Superior temporal gyrus (tissue), 1 donor: ENCODE results near the gene QSOX2.
"Not testable (repeated sequence)": the region's sequence is repeated elsewhere in the genome, so short reads cannot be mapped to it uniquely, and the experiment has no call there.

Experiments used
- DNase-seq: peaks from one replicate; pipeline ENCODE4 v3.0.0-alpha.2; 2016; ENCODE audit errors: extremely low spot score

The QSOX2 gene

DNA sequence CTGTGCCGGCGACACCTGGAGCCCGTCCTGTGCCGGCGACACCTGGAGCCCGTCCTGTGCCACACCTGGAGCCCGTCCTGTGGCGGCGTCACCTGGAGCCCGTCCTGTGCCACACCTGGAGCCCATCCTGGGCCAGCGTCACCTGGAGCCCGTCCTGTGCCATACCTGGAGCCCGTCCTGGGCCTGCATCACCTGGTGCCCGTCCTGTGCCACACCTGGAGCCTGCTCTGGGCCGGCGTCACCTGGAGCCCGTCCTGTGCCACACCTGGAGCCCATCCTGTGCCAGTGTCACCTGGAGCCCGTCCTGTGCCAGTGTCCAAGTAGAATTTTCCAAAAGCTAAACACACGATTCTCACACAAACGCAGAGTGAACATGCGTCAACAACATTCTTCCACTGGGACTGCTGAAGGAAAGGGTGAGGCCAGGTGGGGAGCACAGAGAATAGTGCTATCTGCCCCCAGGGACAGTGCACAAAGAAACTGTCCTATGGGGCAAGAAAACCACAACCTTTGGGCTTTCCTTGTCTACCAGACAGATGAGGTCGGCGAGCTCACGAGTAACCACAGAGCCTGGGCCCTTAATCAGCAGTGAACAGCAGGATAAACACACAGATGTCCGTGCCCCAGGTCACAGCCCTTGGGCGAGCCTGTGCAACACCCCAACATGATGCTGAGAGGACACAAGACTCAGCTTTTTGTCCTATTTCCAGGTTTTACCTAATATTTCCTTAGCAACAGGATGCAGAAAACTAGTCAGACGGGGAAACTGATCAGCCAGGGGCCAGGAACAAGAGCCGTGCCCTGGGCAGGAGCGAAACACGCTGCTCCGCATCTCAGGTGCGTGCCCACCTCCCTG, 7.9 kb downstream of the QSOX2 start:
- DNase-seq: no peak

DNA sequence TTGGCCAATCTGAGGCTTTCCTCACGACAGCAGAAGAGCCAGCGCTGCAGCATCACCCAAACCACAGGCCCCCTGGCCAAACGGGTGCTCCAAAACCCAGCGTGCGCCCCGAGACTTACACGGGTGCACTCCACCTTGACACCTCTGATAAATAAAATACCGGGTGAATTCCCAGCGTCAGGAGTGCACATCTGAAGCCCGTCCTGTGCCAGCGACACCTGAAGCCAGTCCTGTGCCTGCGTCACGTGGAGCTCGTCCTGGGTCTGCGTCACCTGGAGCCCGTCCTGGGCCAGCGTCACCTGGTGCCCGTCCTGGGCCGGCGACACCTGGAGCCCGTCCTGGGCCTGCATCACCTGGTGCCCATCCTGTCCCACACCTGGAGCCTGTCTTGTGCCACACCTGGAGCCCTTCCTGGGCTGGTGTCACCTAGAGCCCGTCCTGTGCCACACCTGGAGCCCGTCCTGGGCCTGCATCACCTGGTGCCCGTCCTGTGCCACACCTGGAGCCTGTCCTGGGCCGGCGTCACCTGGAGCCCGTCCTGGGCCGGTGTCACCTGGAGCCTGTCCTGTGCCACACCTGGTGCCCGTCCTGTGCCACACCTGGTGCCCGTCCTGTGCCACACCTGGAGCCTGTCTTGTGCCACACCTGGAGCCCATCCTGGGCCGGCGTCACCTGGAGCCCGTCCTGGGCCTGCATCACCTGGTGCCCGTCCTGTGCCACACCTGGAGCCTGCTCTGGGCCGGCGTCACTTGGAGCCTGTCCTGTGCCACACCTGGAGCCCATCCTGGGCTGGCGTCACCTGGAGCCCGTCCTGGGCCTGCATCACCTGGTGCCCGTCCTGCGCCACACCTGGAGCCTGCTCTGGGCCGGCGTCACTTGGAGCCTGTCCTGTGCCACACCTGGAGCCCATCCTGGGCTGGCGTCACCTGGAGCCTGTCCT, 8.9 kb downstream of the QSOX2 start:
- not testable (repeated sequence) for DNase-seq

DNA sequence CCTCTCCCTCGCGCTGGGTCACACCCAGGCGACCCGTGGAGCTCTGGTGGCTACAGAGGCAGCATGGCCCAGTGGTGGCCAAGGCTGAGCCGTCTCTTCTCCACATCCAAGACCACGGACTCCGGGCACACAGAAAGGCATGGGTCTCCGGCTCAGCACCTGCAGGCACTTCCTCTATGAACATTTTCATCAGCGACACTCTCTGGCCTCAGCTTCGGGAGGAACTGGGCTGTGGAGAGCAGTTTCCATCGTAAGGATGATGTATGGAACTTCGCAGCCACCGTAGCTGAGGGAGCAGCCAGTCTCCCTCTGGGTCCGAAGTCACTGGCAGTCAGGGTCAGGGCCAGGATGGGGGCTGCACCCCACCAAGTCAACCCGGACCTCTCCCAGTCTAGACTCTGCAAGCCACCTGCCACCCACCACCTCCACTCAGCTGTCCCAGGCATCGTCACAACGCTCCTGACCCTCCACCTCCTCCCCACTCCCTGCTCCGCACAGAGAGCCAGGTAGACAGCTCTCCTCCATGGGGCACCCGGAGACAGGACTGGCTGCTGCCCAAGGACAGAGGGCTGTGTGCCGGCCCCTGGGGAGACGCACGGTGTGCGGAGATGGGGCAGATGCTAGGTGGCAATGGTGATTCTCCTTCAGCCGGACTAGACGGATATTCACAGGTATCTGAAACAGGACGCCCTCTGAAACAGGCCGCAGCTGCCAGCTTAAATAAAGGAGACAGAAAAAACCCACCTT, 9.7 kb downstream of the QSOX2 start:
- no peak for DNase-seq

- no peak for DNase-seq
These were observed 10.4 kb downstream of the QSOX2 start for GRCh38 chr9:136235171-136235570.

DNA sequence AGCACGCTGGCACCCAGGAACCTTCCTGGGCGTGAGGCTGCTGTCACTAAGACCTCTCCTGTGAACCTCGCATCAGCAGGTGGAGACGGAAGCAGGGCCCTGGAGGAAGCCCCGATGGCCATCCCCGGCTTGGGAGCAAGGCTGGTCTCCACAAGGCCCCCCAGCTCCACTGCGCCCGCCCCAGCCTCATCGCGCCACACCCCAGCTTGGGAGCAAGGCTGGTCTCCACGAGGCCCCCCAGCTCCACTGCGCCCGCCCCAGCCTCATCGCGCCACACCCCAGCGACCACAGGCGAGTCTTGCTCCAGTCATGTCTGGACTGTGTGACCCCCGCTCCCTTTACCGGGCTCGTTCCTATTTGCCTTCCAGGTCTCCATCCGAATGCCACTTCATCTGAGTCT, 11.0 kb downstream of the QSOX2 start:
- no peak for DNase-seq

- DNase-seq: no peak
These were observed 11.7 kb downstream of the QSOX2 start for GRCh38 chr9:136233868-136234267.

DNA sequence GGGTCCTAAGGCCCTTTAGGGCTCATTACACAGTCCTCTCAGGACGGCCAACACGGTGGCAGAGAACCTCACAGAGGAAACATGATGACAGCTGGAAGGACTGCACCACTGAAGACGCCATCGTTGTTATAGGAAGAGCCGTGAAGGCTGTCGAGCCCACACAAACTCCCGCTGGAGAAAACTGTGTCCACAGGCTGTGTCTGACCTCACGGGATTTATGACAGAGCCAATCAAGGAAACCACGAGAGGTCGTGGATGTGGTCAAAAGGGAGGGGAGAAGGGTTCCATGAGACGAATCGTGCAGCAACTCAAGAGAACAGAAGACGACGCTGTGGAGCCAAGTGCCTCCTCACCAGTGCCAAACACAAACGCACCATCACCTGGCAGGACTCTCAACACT, 12.2 kb downstream of the QSOX2 start:
- no peak for DNase-seq

DNA sequence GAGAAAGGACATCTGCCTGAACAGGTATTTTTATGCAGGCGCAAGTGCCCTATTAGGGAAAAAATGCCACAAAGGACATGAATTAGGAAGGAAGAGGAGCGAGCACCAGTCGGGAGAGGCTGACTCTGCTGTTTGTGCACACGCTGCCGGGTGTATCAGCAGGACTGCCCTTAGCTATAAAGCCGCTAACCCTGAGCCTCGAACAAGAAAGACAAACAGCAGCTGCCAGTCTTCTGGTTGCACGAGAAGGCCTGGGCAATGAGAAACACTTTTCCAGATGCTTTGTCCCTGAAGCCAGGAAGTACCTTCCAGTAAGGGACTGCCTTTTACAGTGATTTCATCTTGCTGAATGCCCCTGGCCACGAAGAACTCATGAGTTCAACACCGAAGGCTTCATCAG, 12.6 kb downstream of the QSOX2 start:
- no peak for DNase-seq

- DNase-seq: no peak
These were observed 13.9 kb downstream of the QSOX2 start for GRCh38 chr9:136231478-136232297.

- DNase-seq: no peak
These were observed 14.8 kb downstream of the QSOX2 start for GRCh38 chr9:136230773-136231172.

- no peak for DNase-seq
These were observed 15.2 kb downstream of the QSOX2 start for GRCh38 chr9:136230365-136230764.

DNA sequence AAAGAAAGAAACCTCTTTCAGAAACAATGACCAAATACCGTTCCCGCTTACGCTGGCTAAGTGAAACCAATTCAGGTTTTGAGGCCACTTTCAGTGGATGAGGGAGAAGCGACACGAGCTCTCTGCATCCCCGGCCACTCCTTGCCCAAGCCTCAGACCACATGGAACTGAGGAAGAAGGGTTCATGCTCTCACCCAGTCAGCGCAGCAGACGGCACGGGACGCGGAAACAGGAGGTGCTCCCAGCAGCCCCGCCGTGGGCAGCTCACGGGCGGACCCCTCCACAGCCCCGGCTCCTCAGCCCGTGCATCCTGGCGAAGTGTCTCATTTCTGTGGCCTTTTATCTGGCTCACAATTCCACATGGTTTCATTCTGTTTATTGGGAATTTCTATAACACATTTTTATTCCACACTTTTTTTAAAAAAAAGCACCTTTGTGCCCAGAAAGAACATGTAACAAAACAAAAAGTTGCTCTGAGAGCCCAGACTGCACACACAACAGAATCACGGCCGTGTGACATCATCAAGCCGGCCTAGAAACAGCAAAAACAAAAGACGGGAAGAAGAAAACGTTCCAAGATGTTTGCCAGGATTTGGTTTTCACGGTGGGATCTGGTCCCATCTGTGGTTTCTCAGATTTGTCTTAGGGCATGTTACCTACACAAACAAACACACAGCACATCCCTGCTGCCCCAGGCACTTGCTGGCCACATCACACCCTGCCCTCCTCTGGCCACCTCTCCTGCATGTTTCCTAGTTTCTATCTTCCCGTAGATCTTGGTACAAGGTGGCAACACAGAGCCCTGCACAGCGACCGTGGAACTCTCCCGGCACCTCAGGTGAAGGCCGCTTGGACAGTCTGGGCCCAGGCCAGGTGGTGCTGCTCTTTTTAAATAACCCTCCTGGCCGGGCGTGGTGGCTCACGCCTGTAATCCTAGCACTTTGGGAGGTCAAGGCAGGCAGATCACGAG, 16.2 kb downstream of the QSOX2 start:
- DNase-seq: no peak

DNA sequence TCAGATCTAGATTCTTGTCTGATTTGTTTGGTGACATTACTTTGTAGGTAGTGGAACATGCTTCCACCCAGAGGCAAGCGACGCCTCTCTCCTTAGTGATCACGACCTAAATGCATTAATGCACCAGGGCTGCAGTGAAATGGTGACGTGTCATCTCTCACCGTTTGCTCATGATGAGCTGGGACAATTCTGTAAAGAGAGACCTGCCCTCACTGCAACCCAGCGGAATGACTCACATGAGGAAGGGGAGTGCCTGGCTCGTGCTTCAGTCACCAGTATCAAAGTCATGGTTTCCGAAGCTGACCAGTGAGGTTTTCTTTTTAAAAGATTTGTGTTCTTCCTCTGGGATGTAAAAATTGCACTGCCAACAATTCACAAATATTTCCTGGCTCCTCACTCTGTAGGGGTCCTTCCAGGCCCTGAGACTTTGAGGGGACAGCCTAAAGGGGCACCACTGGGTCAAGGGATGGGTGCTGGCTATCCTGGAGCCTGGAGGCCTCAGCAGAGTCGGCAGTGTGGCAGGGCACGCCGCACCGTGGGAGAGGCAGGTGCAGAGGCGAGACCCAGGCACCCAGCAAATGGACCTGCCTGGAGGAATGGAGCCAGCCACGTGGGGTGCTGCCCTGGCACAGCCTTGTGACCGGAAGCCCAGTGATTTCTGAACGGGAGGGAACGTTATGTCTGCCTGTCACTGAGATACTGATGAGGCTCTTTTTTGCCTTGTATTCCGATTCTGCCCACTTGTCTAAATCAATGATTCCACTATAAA, 17.3 kb downstream of the QSOX2 start:
- no peak for DNase-seq

DNA sequence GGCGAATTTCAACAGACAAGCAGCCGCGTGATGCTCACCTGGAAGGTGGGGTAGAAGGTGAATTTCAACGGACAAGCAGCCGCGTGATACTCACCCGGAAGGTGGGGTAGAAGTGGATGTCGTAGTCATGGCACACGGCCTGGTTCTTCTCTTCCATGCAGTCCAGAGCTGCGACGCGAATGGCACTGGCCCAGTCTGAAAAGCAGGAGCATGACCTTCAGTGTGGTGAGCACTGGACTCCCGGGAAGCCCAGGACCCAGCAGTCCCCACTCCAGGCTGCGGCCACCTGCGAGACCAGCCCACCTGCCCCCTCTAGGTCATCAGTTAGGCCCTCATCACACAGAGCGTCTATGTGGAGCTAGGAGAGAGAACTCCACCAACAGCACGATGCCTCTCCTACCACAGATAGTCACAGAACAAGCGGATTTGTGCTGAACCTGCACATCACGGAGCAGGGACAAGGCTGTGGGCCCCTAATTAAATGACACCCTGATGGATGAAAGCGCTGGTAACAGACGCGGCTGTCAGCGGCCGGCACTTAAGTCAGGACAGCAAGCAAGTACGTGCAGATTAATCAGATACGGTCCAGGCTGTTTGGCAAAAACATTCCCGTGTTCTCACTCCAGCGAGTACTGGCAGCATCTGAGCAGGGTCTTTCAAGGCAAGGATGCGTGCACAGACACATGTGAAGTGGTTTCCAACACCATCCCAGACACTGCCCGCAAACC, 18.8 kb downstream of the QSOX2 start:
- DNase-seq: no peak

DNA sequence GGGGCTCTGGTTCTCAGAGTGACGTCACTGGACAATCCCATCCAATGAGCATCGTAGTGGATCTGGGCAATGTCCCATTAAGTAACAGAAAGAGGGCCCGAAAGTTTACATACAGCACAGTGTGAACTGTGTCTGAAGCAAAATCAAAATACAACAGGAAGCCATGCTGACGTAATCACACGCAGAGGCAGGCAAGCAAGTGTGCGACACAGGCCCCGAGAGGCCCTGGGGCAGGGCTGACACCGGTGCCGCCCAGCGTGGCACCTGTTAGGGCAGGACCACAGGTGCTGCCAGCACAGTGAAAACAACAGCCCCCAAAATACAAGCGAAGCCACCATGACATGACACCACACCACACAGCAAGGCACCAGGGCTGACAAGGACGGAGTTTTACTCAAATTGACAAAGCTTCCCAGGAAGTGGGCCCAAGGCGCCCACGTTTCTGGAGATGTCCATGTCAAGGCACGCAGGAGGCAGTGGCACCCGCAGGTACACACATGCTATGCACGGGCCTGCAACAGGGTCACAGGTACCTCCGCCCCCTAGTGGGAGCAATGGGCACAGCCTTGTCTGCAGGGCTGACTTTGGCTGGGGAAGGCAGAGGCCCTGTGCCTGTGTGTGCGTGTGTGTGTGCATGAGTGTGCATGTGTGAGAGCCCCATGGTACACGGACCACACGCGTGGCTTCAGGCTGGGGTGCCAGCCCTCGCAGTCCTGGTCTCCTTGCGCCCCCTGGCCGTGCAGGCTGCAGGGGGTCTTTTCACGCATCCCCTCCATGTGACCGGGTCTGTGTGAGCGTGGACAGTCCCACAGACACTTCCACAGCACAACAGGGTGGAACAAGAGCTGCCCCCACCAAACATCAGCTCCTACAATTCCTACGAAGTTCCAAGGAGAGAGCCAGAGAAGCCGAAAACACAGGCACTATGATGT, 19.6 kb downstream of the QSOX2 start:
- no peak for DNase-seq

DNA sequence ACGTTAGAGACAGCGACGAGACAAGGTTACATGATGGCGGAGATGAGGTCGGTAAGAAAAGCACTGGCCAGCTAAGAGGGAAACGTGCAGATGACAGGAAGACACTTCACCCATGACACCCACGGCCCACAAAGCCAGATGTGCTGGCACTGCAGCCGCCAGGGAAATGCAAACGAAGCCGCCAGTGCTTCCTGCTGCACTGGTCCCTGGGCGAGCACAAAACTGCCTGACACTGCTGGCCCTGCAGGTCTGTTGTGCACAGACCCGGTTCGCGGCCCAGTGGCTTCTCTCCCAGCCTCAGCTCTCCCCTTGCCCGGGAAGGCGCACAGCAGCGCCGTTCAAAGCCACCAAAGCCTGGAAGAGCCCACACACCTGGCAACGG, 20.3 kb downstream of the QSOX2 start:
- no peak for DNase-seq

- no peak for DNase-seq
These were observed 21.6 kb downstream of the QSOX2 start for GRCh38 chr9:136223871-136224640.
